Ishikawa (cell line): ENCODE data around the gene SELL.

Source experiments
- CEBPB ChIP-seq: IDR thresholded peaks from 2 replicates; pipeline ENCODE4 v1.6.1; 2012
- CREB1 ChIP-seq: IDR thresholded peaks from 2 replicates; pipeline ENCODE4 v1.6.1; 2012; ENCODE audit warnings: low read depth
- EGR1 ChIP-seq: IDR thresholded peaks from 2 replicates; pipeline ENCODE4 v1.6.1; 2012
- EP300 ChIP-seq: IDR thresholded peaks from 2 replicates; pipeline ENCODE4 v1.6.1; 2012; ENCODE audit warnings: borderline replicate concordance
- FOXM1 ChIP-seq: IDR thresholded peaks from 2 replicates; pipeline ENCODE4 v1.6.1; 2012; ENCODE audit warnings: low read depth, borderline replicate concordance
- MAX ChIP-seq: IDR thresholded peaks from 2 replicates; pipeline ENCODE4 v1.6.1; 2012
- NFIC ChIP-seq: IDR thresholded peaks from 2 replicates; pipeline ENCODE4 v1.6.1; 2012
- RAD21 ChIP-seq: IDR thresholded peaks from 2 replicates; pipeline ENCODE4 v1.6.1; 2012; ENCODE audit warnings: low read depth
- REST ChIP-seq: IDR thresholded peaks from 2 replicates; pipeline ENCODE4 v1.6.1; 2012; ENCODE audit warnings: low read depth, mild to moderate bottlenecking
- TAF1 ChIP-seq: IDR thresholded peaks from 2 replicates; pipeline ENCODE4 v1.6.1; 2012; ENCODE audit warnings: low read depth, mild to moderate bottlenecking
- TCF12 ChIP-seq: IDR thresholded peaks from 2 replicates; pipeline ENCODE4 v1.6.1; 2012; ENCODE audit warnings: low read depth
- TEAD4 ChIP-seq: IDR thresholded peaks from 2 replicates; pipeline ENCODE4 v1.6.1; 2012
- USF1 ChIP-seq: IDR thresholded peaks from 2 replicates; pipeline ENCODE4 v1.6.1; 2012
- YY1 ChIP-seq: IDR thresholded peaks from 2 replicates; pipeline ENCODE4 v1.6.1; 2012; ENCODE audit warnings: low read depth
- ZBTB7A ChIP-seq: IDR thresholded peaks from 2 replicates; pipeline ENCODE4 v1.6.1; 2012; ENCODE audit warnings: low read depth

The SELL gene

GRCh38 chr1:169648709-169649108 is 62.7 kb downstream of the SELL start:
- TF ChIP-seq TCF12 (no peak), MAX (no peak), CEBPB (no peak), USF1 (no peak), ZBTB7A (no peak), TAF1 (no peak), TEAD4 (no peak), CREB1 (no peak), FOXM1 (no peak), REST (no peak), EGR1 (no peak)

GRCh38 chr1:169648187-169648586 is 63.2 kb downstream of the SELL start:
- TF ChIP-seq CREB1 (no peak), TCF12 (no peak), TEAD4 (no peak), CEBPB (no peak), REST (no peak), FOXM1 (no peak)

GRCh38 chr1:169647512-169647911 is 63.9 kb downstream of the SELL start:
- TF ChIP-seq YY1 (no peak), EGR1 (no peak), RAD21 (no peak), TAF1 (no peak), CEBPB (no peak), MAX (no peak), ZBTB7A (no peak), USF1 (no peak), FOXM1 (no peak), CREB1 (no peak), NFIC (no peak), TCF12 (no peak), EP300 (no peak), TEAD4 (no peak), REST (no peak)

GRCh38 chr1:169644297-169644696 is 67.1 kb downstream of the SELL start:
- TF ChIP-seq TCF12 (no peak), REST (no peak), USF1 (no peak), CEBPB (no peak), EGR1 (no peak), CREB1 (no peak), NFIC (no peak), RAD21 (no peak), FOXM1 (no peak), ZBTB7A (no peak), TAF1 (no peak), YY1 (no peak), MAX (no peak), TEAD4 (no peak), EP300 (no peak)
